CD4-positive, alpha-beta T cell (primary cell): ENCODE measurements around the gene YIF1A. TPM values are rescaled to one million over a fixed set of nuclear protein-coding genes. Genes with fewer than 3 reads are reported as not detected.

Experiments used
- ATAC-seq: fragments of 200-7000 bp; cut with Tn5 transposase; one replicate; pipeline ENCODE4 v1.10.0; 2022; ENCODE audit warnings: mild to moderate bottlenecking; ENCODE audit not compliant: poor library complexity
- CTCF ChIA-PET: fragments of 350-600 bp; sonication (Branson Sonifier 250); formaldehyde crosslinking; loops from one replicate; lab custom pipeline; 2021; ENCODE audit warnings: antibody characterized with exemption, inconsistent platforms; lab: Charles Lee
- POLR2A ChIA-PET: fragments of 350-600 bp; sonication (Branson Sonifier 250); formaldehyde crosslinking; loops from one replicate; lab custom pipeline; 2021; ENCODE audit warnings: antibody characterized with exemption, inconsistent platforms; lab: Charles Lee
- DNase-seq, 14 experiments: peaks; one replicate each; pipeline ENCODE4 v3.0.0-alpha.2; 2013 to 2020; ENCODE audit warnings: mixed read lengths in 2 of 14
- H3K27ac ChIP-seq, 2 donors: one replicate each; pipeline versions ENCODE4 v1.5.1 to v1.7.0; 2013; ENCODE audit warnings: low read length in 2 of 2, low read depth in 1 of 2, mild to moderate bottlenecking in 1 of 2
- H3K27me3 ChIP-seq, 2 experiments: 1 replicate in 1 of 2; 2 replicates in 1 of 2; pipeline versions ENCODE4 v1.6.1 to v1.7.0; 2013; ENCODE audit warnings: low read length in 2 of 2, control low read depth in 1 of 2, mild to moderate bottlenecking in 1 of 2, moderate library complexity in 1 of 2; ENCODE audit not compliant: insufficient read depth in 2 of 2, control insufficient read depth in 1 of 2
- H3K36me3 ChIP-seq: one replicate; pipeline ENCODE4 v1.6.1; 2013; ENCODE audit warnings: low read length, control low read depth; ENCODE audit not compliant: insufficient read depth
- H3K4me1 ChIP-seq: one replicate; pipeline ENCODE4 v1.6.1; 2013; ENCODE audit warnings: low read length, control low read depth; ENCODE audit not compliant: insufficient read depth
- H3K4me3 ChIP-seq: one replicate; pipeline ENCODE4 v1.5.1; 2013; ENCODE audit warnings: mild to moderate bottlenecking, low read length, moderate library complexity
- H3K9me3 ChIP-seq, 2 experiments: 1 replicate in 1 of 2; 2 replicates in 1 of 2; pipeline versions ENCODE4 v1.6.1 to v1.7.0; 2013; ENCODE audit warnings: low read length in 2 of 2, mild to moderate bottlenecking in 2 of 2, control low read depth in 1 of 2, moderate library complexity in 1 of 2; ENCODE audit not compliant: control insufficient read depth in 1 of 2, insufficient read depth in 1 of 2
- H3K27ac Mint-ChIP-seq: one replicate; pipeline ENCODE4 v1.8.0; 2020; ENCODE audit warnings: mixed read lengths
- H3K27me3 Mint-ChIP-seq: one replicate; pipeline ENCODE4 v1.8.0; 2021; ENCODE audit warnings: mixed read lengths
- H3K36me3 Mint-ChIP-seq: one replicate; pipeline ENCODE4 v1.8.0; 2021; ENCODE audit warnings: low read depth, mixed read lengths
- H3K4me1 Mint-ChIP-seq: one replicate; pipeline ENCODE4 v1.8.0; 2021; ENCODE audit warnings: low read depth, mixed read lengths
- H3K4me3 Mint-ChIP-seq: one replicate; pipeline ENCODE4 v1.8.0; 2020; ENCODE audit warnings: mild to moderate bottlenecking, mixed read lengths
- H3K9me3 Mint-ChIP-seq: one replicate; pipeline ENCODE4 v1.8.0; 2020; ENCODE audit warnings: mixed read lengths
- intact Hi-C, 2 experiments: fragments of 100-400 bp; cut with DNase I in 1 of 2; cut with micrococcal nuclease in 1 of 2; formaldehyde crosslinking; loops; one replicate each; pipeline versions ENCODE4 v1.15.1 to v1.9.0; 2023 to 2025; cut with DNase I, micrococcal nuclease
- total RNA-seq, 174 experiments: library from RNA in 2 of 174; stranded (reverse) in 2 of 174; gene quantifications; one replicate each; pipeline ENCODE4 v1.2.3 and lab custom pipeline; 2021 to 2026
- TF ChIP-seq, protein P1 (sequence below): fragments of 200-600 bp; IDR thresholded peaks from one replicate; pipeline ENCODE4 v1.8.0; 2022; ENCODE audit warnings: antibody characterized with exemption, mild to moderate bottlenecking

Gene YIF1A
- total RNA-seq, 2 experiments from 2014 or later = 17.4 to 21.1 TPM

- no peaks in the 10 kb centered on the region for H3K9me3 Mint-ChIP-seq
- Histone ChIP-seq H3K27me3 (no peaks in the 10 kb centered on the region), H3K27ac (no peak within 1 kb of the TSS), H3K4me3 (peak within 1 kb of the TSS; percentile 63), H3K9me3 (no peaks in the 10 kb centered on the region), H3K36me3 (peaks cover 42% of the 10 kb centered on the region), H3K4me1 (peaks cover 28% of the 10 kb centered on the region)
- H3K36me3 Mint-ChIP-seq = peaks cover 35% of the 10 kb centered on the region
- intact Hi-C loops = no loop called here
- ATAC-seq (peak; percentile 68), DNase-seq (peak in 6 of 14 experiments; percentile 28 to 73 (median 48))
- ChIA-PET POLR2A (interaction anchor here (0.9 to 3.0 kb wide), 4 partner anchors 8 to 291 kb away, joined by 3 to 16 read pairs (median 6); partner anchors contain the start of genes BRMS1 and YIF1A), CTCF (interaction anchor here (0.7 to 1.7 kb wide), 2 partner anchors 24 to 25 kb away, joined by 3 to 6 read pairs; no protein-coding TSS in a partner anchor)
- peak within 1 kb of the TSS; percentile 89 for H3K4me3 Mint-ChIP-seq
- H3K4me1 Mint-ChIP-seq = peaks cover 19% of the 10 kb centered on the region
- H3K27ac Mint-ChIP-seq = peak within 1 kb of the TSS; percentile 49
- TF ChIP-seq, protein P1, sequence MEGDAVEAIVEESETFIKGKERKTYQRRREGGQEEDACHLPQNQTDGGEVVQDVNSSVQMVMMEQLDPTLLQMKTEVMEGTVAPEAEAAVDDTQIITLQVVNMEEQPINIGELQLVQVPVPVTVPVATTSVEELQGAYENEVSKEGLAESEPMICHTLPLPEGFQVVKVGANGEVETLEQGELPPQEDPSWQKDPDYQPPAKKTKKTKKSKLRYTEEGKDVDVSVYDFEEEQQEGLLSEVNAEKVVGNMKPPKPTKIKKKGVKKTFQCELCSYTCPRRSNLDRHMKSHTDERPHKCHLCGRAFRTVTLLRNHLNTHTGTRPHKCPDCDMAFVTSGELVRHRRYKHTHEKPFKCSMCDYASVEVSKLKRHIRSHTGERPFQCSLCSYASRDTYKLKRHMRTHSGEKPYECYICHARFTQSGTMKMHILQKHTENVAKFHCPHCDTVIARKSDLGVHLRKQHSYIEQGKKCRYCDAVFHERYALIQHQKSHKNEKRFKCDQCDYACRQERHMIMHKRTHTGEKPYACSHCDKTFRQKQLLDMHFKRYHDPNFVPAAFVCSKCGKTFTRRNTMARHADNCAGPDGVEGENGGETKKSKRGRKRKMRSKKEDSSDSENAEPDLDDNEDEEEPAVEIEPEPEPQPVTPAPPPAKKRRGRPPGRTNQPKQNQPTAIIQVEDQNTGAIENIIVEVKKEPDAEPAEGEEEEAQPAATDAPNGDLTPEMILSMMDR = no peak
- H3K27me3 Mint-ChIP-seq = no peaks in the 10 kb centered on the region
These were observed 47.5 kb upstream of the YIF1A start, which contains the start of gene RIN1 for GRCh38 chr11:66336234-66337102. TSS of gene RIN1 (minus strand) at chr11:66336434. CDS start at chr11:66336402, 32 bp downstream.

GRCh38 chr11:66335531-66336233 lies 46.7 kb upstream of the YIF1A start:
- H3K4me1 ChIP-seq = peaks cover 28% of the 10 kb centered on the region
- peaks cover 19% of the 10 kb centered on the region for H3K4me1 Mint-ChIP-seq
- DNase-seq = peak in 1 of 14 experiments; percentile 29
- peaks cover 34% of the 10 kb centered on the region for H3K36me3 ChIP-seq
- POLR2A ChIA-PET = interaction anchor here (0.9 to 3.0 kb wide), 5 partner anchors 9 to 290 kb away, joined by 3 to 16 read pairs (median 3); partner anchors contain the start of genes B4GAT1, BRMS1 and YIF1A
- CTCF ChIA-PET = interaction anchor here (0.7 to 1.7 kb wide), 2 partner anchors 23 to 24 kb away, joined by 3 to 6 read pairs; no protein-coding TSS in a partner anchor
- H3K27ac ChIP-seq = no peak overlapping the region
- no peaks in the 10 kb centered on the region for H3K9me3 Mint-ChIP-seq
- peak overlapping the region; percentile 63 for H3K4me3 ChIP-seq
- H3K27me3 ChIP-seq = no peaks in the 10 kb centered on the region
- H3K27ac Mint-ChIP-seq = peak overlapping the region; percentile 49
- H3K9me3 ChIP-seq = no peaks in the 10 kb centered on the region
- ATAC-seq = no peak
- peak overlapping the region; percentile 89 for H3K4me3 Mint-ChIP-seq
- no peaks in the 10 kb centered on the region for H3K27me3 Mint-ChIP-seq
- peaks cover 28% of the 10 kb centered on the region for H3K36me3 Mint-ChIP-seq
- intact Hi-C loops = no loop called here
- TF ChIP-seq, protein P1 = no peak
